IPS-20b (cell line): ENCODE results near the gene LENG8.
"Not testable (repeated sequence)": the region's sequence is repeated elsewhere in the genome, so short reads cannot be mapped to it uniquely, and the experiment has no call there.

Experiments
- H3K27ac ChIP-seq: one replicate; pipeline ENCODE4 v1.5.1; 2013; ENCODE audit warnings: low read length
- H3K27me3 ChIP-seq: 2 replicates; pipeline ENCODE4 v1.6.1; 2013; ENCODE audit warnings: mild to moderate bottlenecking, low read length, inconsistent platforms; ENCODE audit not compliant: insufficient read depth
- H3K36me3 ChIP-seq: 2 replicates; pipeline ENCODE4 v1.6.1; 2013; ENCODE audit warnings: low read depth, mild to moderate bottlenecking, inconsistent platforms, low read length, moderate library complexity; ENCODE audit not compliant: insufficient read depth
- H3K4me1 ChIP-seq: 2 replicates; pipeline ENCODE4 v1.6.1; 2013; ENCODE audit warnings: mild to moderate bottlenecking, control low read depth, inconsistent platforms, low read length, moderate library complexity; ENCODE audit not compliant: insufficient read depth
- H3K4me3 ChIP-seq: 2 replicates; pipeline ENCODE4 v1.5.1; 2013; ENCODE audit warnings: mild to moderate bottlenecking, low read length, inconsistent platforms
- H3K9ac ChIP-seq: 2 replicates; pipeline ENCODE4 v1.6.1; 2013; ENCODE audit warnings: low read depth, mild to moderate bottlenecking, inconsistent platforms, low read length, moderate library complexity
- H3K9me3 ChIP-seq: 2 replicates; pipeline ENCODE4 v1.6.1; 2013; ENCODE audit warnings: mild to moderate bottlenecking, low read depth, low read length, inconsistent platforms; ENCODE audit not compliant: insufficient read depth

The LENG8 gene

GRCh38 chr19:54432144-54432738 lies 16.8 kb upstream of the LENG8 start:
- Histone ChIP-seq H3K4me1 (peaks cover 15% of the 10 kb centered on the region; the same call in 1 of the 2 replicates), H3K9me3 (no peaks in the 10 kb centered on the region), H3K27ac (no peak overlapping the region), H3K27me3 (peaks cover 16% of the 10 kb centered on the region), H3K4me3 (no peak overlapping the region), H3K9ac (no peak overlapping the region), H3K36me3 (peaks cover 3% of the 10 kb centered on the region; the same call in 1 of the 2 replicates)

- no peaks in the 10 kb centered on the region for H3K9me3 ChIP-seq
- peaks cover 3% of the 10 kb centered on the region; the same call in 1 of the 2 replicates for H3K36me3 ChIP-seq
- no peak overlapping the region for H3K4me3 ChIP-seq
- peaks cover 15% of the 10 kb centered on the region; the same call in 1 of the 2 replicates for H3K4me1 ChIP-seq
- no peak overlapping the region for H3K9ac ChIP-seq
- no peak overlapping the region for H3K27ac ChIP-seq
- peaks cover 10% of the 10 kb centered on the region for H3K27me3 ChIP-seq
Observed at GRCh38 chr19:54433697-54434096, 15.3 kb upstream of the LENG8 start.

- Histone ChIP-seq H3K36me3 (peaks cover 3% of the 10 kb centered on the region; the same call in 1 of the 2 replicates), H3K4me3 (no peak overlapping the region), H3K9me3 (no peaks in the 10 kb centered on the region), H3K9ac (no peak overlapping the region), H3K4me1 (peaks cover 15% of the 10 kb centered on the region; the same call in 1 of the 2 replicates), H3K27me3 (peaks cover 6% of the 10 kb centered on the region), H3K27ac (no peak overlapping the region)
Observed at GRCh38 chr19:54434112-54434872, 14.7 kb upstream of the LENG8 start.

GRCh38 chr19:54434873-54435214 lies 14.2 kb upstream of the LENG8 start:
- H3K36me3 ChIP-seq, result peaks cover 3% of the 10 kb centered on the region; the same call in 1 of the 2 replicates
- H3K9ac ChIP-seq, result no peak overlapping the region
- H3K4me1 ChIP-seq, result peaks cover 15% of the 10 kb centered on the region; the same call in 1 of the 2 replicates

GRCh38 chr19:54435551-54436016 lies 13.4 kb upstream of the LENG8 start:
- Histone ChIP-seq H3K9me3 (no peaks in the 10 kb centered on the region), H3K4me3 (peak overlapping the region; percentile 30; the same call in 1 of the 2 replicates), H3K27me3 (peaks cover 6% of the 10 kb centered on the region; the same call in 1 of the 2 replicates), H3K36me3 (peaks cover 3% of the 10 kb centered on the region; the same call in 1 of the 2 replicates), H3K27ac (no peak overlapping the region), H3K4me1 (peaks cover 15% of the 10 kb centered on the region; the same call in 1 of the 2 replicates), H3K9ac (no peak overlapping the region)

More at GRCh38 chr19:54434873-54435214, 14.2 kb upstream of the LENG8 start:
- H3K4me3 ChIP-seq, result no peak overlapping the region
- H3K27ac ChIP-seq, result no peak overlapping the region
- no peaks in the 10 kb centered on the region for H3K9me3 ChIP-seq
- peaks cover 6% of the 10 kb centered on the region for H3K27me3 ChIP-seq

GRCh38 chr19:54436031-54436523 lies 12.9 kb upstream of the LENG8 start:
- H3K27ac ChIP-seq, result no peak overlapping the region
- H3K27me3 ChIP-seq, result peaks cover 6% of the 10 kb centered on the region; the same call in 1 of the 2 replicates
- H3K9ac ChIP-seq, result peak overlapping the region; percentile 45; the same call in 1 of the 2 replicates
- no peaks in the 10 kb centered on the region for H3K9me3 ChIP-seq
- peak overlapping the region; percentile 43; the same call in 1 of the 2 replicates for H3K4me3 ChIP-seq
- peaks cover 15% of the 10 kb centered on the region; the same call in 1 of the 2 replicates for H3K4me1 ChIP-seq
- H3K36me3 ChIP-seq, result peaks cover 3% of the 10 kb centered on the region; the same call in 1 of the 2 replicates

GRCh38 chr19:54436628-54437252 lies 12.3 kb upstream of the LENG8 start:
- H3K36me3 ChIP-seq, result peaks cover 3% of the 10 kb centered on the region; the same call in 1 of the 2 replicates
- no peaks in the 10 kb centered on the region for H3K9me3 ChIP-seq
- no peak overlapping the region for H3K27ac ChIP-seq
- peaks cover 6% of the 10 kb centered on the region; the same call in 1 of the 2 replicates for H3K27me3 ChIP-seq
- H3K4me3 ChIP-seq, result peak overlapping the region; percentile 43; the same call in 1 of the 2 replicates
- H3K9ac ChIP-seq, result peak overlapping the region; percentile 45; the same call in 1 of the 2 replicates
- peaks cover 15% of the 10 kb centered on the region; the same call in 1 of the 2 replicates for H3K4me1 ChIP-seq

- H3K4me3 ChIP-seq, result no peak overlapping the region
Observed at GRCh38 chr19:54439174-54439851, 9.7 kb upstream of the LENG8 start.

GRCh38 chr19:54440641-54441040 lies 8.4 kb upstream of the LENG8 start:
- Histone ChIP-seq H3K4me1 (peaks cover 9% of the 10 kb centered on the region; the same call in 1 of the 2 replicates), H3K9me3 (no peaks in the 10 kb centered on the region), H3K9ac (no peak overlapping the region), H3K27me3 (no peaks in the 10 kb centered on the region), H3K27ac (no peak overlapping the region), H3K36me3 (peaks cover 16% of the 10 kb centered on the region), H3K4me3 (no peak overlapping the region)

More at GRCh38 chr19:54439174-54439851, 9.7 kb upstream of the LENG8 start:
- Histone ChIP-seq H3K36me3 (0 out of 2 replicates have a peak, but pooled peaks cover 7% of the 10 kb centered on the region), H3K9ac (no peak overlapping the region), H3K4me1 (peaks cover 15% of the 10 kb centered on the region; the same call in 1 of the 2 replicates), H3K9me3 (no peaks in the 10 kb centered on the region), H3K27ac (no peak overlapping the region), H3K27me3 (peaks cover 4% of the 10 kb centered on the region; the same call in 1 of the 2 replicates)

GRCh38 chr19:54444737-54445136 lies 4.3 kb upstream of the LENG8 start:
- Histone ChIP-seq H3K9ac (no peak overlapping the region), H3K27ac (no peak overlapping the region), H3K36me3 (peaks cover 20% of the 10 kb centered on the region), H3K9me3 (no peaks in the 10 kb centered on the region), H3K4me1 (no peaks in the 10 kb centered on the region), H3K27me3 (no peaks in the 10 kb centered on the region), H3K4me3 (no peak overlapping the region)

- not testable (repeated sequence) for H3K27ac ChIP-seq, H3K27me3 ChIP-seq, H3K9ac ChIP-seq, H3K9me3 ChIP-seq, H3K4me3 ChIP-seq, H3K4me1 ChIP-seq
- H3K36me3 ChIP-seq, result peaks cover 25% of the 10 kb centered on the region
Observed at GRCh38 chr19:54446349-54446748, 2.6 kb upstream of the LENG8 start.
